ENCODE results near the gene CEP350.
"Not testable (repeated sequence)": the region's sequence is repeated elsewhere in the genome, so short reads cannot be mapped to it uniquely, and the experiment has no call there.

CEP350 gene

DNA sequence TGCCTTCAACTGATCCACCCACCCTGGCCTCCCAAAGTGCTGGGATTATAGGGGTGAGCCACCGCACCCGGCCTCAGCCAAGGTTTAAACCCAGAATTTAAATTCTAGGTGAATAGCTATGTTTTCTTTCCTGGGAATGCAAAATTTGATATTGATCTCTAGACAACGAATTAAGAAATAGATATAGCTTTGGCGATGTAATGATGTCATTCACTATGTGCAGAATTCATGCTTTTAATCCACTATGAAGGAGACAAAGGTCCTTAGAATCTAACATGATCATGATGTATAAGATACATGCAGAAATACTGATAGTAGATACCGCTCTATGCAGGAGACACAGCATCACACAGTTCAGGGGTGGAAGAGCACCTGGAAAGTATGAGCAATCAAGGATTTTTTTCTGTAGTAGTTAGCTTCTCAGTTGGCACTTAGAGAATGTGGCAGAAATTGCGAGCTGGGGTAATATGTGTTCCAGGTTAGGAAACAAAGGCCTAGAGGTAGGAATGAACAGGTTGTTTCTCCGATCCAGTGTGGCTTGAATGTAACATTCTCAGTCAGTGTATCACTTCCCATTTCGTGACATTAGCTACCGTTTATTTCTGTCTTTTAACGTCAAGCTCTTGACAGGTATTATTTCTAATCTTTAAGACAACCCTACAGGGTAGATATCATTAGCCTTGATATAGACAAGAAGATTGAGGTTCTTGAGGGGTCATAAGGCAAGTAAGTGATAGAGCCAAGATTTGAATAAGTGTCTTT lies 3.0 kb upstream of the CEP350 start:
- no peak for DNase-seq

- DNase-seq = no peak
Observed at GRCh38 chr1:179952186-179952585, 2.4 kb upstream of the CEP350 start.

DNA sequence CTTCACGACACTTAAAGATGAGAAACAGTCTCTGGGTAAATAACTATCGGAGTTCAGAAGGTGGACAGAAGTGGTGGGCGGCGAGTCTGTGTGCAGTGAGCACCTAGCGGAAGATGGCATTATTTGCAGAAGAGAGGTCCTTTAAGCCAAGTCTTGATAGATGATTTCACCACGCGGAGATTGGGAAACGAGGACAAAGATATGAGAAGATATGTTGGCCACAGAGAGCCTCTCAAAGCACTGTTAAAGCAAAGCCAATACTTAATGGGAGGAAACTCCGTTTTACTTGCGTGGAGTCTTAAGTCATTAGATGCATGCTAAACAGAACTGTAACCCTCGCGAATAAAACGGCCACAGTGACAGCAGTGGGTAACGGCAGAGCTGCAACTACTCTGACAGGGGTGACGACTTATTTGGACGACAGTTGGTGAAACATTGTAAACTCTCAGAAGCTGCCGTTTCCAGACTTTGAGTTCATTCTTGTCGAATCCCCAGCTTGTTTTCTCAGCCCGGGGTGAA lies 577 bp upstream of the CEP350 start:
- DNase-seq = peak; percentile 56

GRCh38 chr1:179955287-179955680 lies 674 bp downstream of the CEP350 start:
- DNase-seq = no peak

DNA sequence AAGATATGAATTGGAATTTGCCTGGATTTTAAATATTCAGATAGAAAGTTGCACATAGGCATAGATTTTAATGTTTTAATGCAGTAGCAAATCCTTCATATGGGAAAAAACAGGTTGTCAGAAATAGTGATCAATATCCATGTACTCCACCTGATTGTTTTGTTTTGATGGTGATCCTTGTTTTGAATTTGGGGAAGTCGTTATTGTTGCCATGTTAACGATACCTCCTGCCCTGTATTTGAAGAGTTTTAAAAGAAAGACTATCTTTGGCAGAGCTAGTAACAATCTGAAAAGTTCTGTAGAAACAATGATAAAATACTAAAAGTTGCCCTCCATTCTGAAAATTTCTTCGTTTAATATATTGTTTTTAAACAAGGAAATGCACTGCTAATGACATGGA lies 1.1 kb downstream of the CEP350 start:
- DNase-seq = no peak

GRCh38 chr1:179958359-179958758 lies 3.7 kb downstream of the CEP350 start:
- DNase-seq = no peak

GRCh38 chr1:179962168-179962567 lies 7.6 kb downstream of the CEP350 start:
- DNase-seq = not testable (repeated sequence)

- no peak for DNase-seq
Observed at GRCh38 chr1:179966551-179966950, 11.9 kb downstream of the CEP350 start.

GRCh38 chr1:179968284-179968993 lies 13.8 kb downstream of the CEP350 start:
- no peak for DNase-seq

GRCh38 chr1:179968994-179969919 lies 14.6 kb downstream of the CEP350 start:
- DNase-seq = no peak

DNA sequence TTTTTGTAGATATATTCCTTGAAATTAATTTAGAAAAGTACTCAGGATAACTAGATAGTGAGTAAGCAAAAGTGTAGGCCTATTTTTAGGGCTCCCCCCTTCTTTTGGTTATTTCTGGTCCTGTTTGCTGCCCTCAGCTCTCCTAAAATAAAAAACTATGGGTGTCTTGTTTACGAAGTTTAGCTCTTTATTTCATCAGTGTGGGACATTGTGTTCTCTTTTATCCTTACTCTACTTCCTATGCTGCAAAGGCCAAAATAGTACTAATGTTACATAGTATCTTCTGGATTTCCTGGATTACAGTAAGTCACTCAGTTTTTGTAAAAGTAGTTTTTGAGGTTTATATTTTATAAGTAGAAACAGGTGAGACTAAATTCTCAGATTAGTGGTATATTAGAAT lies 15.4 kb downstream of the CEP350 start:
- DNase-seq = no peak

- no peak for DNase-seq
Observed at GRCh38 chr1:179971563-179972496, 17.2 kb downstream of the CEP350 start.

DNA sequence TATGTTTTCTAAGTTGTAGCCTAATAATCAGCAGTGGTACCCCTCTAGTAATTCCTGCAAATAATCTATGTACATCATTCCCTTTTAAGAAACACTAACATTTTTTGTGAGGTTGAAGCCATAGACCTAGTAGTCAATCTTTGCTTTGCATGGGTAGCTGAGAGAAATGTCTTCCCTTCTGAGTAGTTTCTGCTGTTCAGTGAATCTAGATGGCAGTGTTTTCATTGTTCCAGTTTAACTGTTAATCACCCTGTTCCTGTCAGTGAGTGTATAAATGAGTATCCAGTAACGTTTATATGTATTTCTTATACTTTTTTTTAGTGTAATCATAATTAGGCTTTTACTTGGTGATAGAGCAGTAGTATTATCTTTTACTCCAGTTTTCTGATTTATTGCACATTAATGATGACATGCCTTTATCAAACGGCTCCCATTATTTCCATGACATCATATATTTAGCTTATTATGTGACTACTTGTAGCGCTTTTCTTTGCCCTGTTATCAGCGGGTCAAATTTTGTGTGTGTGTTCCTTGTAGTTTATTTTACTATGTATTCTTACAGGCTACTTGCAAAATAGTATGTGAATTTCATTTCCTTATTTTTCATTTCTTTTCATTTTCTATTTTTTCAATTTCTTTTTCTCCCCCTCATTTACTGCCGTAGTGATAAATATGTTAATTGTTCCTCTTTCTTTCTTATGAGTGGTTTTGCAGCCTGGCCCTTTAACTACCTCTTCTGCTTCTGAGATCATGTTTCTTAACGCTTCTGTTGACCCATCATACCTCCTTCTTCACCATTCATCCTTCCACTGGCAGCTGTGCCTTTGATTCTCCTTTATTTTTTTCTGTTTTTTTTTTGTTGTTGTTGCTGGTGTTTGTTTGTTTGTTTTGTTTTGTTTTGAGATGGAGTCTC lies 18.8 kb downstream of the CEP350 start:
- no peak for DNase-seq

DNA sequence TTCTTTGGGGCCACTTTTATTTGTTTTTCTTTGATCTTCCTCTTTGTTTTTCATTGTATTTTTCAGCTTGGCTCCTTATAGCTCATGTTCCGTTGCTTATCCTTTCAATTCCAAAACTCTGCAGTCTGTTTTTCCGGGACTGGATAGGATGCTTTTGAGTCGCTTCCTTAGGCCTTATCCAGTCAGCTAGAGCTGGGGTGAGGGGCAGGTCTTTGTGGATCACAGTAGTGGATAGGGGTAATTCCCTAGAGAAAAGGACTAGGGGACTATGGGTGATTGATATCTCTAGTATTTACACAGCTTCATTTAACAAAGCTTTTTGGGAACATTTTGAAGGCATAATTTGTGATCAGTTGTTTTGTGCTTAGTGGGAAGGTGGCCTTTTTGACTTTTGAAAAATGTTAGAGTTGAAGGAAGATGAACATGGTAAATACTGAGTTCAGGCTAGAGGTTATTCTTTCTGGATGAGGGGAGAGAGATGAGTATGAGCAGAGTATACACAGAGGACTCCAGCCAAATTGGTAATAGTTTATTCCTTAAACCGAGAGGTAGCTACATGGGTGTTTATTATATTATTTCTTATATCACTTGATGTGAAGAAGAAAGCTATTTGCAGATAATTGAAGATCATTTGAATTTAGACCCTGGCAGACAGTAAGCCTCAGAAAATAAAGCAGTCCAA lies 22.5 kb downstream of the CEP350 start:
- DNase-seq = no peak

DNA sequence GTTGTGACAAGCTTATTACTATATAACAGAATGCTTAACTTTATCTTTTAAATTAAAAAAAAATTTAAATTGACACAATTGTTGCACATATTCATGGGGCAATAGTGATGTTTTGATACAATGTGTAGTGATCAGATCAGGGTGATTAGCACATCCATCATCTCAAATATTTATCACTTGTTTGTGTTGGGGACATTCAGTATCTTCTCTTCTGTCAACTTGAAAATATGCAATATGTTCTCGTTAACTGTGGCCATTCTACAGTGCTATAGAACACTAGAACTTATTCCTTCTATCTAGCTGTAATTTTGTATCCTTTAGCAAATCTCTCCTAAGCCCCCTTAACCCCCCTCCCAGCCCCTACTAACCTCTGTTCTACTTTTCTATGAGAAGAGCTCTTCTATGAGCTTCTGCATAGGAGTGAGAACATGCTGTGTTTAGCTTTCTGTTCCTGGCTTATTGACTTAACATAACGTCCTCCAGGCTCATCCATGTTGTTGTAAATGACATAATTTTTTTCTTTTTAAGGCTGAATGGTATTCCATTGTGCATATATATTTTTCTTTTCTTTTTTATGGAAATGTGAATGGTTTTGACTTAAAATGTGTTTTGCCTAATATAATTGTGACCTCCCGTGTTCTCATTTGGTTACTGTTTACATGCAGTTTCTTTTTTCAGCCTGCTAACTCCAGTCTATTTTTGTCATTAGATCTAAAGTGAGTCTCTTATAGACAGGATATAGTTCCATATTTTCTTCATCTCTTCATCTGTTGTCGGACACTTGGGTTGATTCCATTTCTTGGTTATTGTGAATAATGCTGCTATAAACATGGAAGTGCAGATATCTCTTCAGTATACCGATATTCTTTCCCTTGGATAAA lies 23.8 kb downstream of the CEP350 start:
- DNase-seq = no peak

- no peak for DNase-seq
Observed at GRCh38 chr1:179984101-179984500, 29.5 kb downstream of the CEP350 start.

DNA sequence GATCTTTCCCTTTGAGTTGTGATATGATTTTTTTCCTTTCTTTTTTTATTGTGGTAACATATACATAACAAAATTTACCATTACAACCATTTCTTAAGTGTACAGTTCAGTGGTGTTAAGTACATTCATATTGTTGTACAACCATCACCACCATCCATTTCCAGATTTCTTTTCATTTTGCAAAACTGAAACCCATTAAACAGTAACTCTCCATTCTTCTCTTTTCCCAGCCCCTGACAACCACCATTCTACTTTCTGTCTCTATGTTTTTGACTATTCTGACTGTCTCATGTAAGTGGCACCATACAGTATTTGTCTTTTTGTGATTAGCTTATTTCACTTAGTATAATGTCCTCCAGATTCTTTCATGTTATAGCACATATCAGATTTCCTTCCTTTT lies 30.3 kb downstream of the CEP350 start:
- no peak for DNase-seq

- no peak for DNase-seq
Observed at GRCh38 chr1:179990847-179991246, 36.2 kb downstream of the CEP350 start.

DNA sequence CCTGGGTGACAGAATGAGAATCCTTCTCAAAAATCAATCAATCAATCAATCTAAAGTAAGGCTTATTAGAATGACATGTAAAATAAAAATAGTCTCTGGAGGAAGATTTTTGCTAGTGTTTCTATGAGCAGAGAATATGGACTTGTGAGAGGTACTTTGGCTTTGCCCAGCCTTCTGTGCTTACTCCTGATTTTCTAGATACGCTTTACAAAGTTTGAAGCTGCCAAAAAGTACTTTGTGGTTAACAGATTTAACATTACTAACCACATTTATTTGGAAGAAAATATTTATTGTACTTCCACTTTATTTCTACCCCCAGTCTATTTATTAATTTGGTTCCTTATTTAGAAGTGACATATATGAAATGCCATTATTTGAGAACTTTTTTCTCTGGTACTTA lies 41.0 kb downstream of the CEP350 start:
- DNase-seq = no peak
